ENCODE measurements around the gene CPT1B.
A peak's percentile ranks its signal among the peaks of the same experiment; 100 is the strongest.

CPT1B gene

GRCh38 chr22:50568626-50569025 lies 9.6 kb downstream of the CPT1B start:
- no peak for DNase-seq

- DNase-seq, result no peak
These were observed 10.4 kb downstream of the CPT1B start for GRCh38 chr22:50567721-50568252.

GRCh38 chr22:50564289-50564688 lies 13.9 kb downstream of the CPT1B start:
- DNase-seq, result no peak

GRCh38 chr22:50563413-50564160 lies 14.6 kb downstream of the CPT1B start:
- DNase-seq, result no peak

- peak; percentile 94 for DNase-seq
These were observed 15.5 kb downstream of the CPT1B start, which contains the start of gene SYCE3 for GRCh38 chr22:50562523-50563412. Gene SYCE3, minus strand, starts transcription at chr22:50562919. Its CDS starts 6,514 bp downstream, at chr22:50556405.

GRCh38 chr22:50561401-50562358 lies 16.5 kb downstream of the CPT1B start:
- DNase-seq, result no peak

GRCh38 chr22:50560034-50560433 lies 18.2 kb downstream of the CPT1B start:
- DNase-seq, result no peak

GRCh38 chr22:50556703-50557102 lies 21.5 kb downstream of the CPT1B start:
- DNase-seq, result no peak

- no peak for DNase-seq
These were observed 24.9 kb downstream of the CPT1B start for GRCh38 chr22:50553310-50553709.

GRCh38 chr22:50551160-50551752 lies 27.0 kb downstream of the CPT1B start:
- no peak for DNase-seq

GRCh38 chr22:50550395-50550794 lies 27.8 kb downstream of the CPT1B start:
- DNase-seq, result no peak

- DNase-seq, result no peak
These were observed 29.1 kb downstream of the CPT1B start for GRCh38 chr22:50548921-50549790.

GRCh38 chr22:50548040-50548920 lies 29.9 kb downstream of the CPT1B start:
- DNase-seq, result no peak

- DNase-seq, result no peak
These were observed 30.8 kb downstream of the CPT1B start for GRCh38 chr22:50547263-50547985.

GRCh38 chr22:50546326-50547262 lies 31.6 kb downstream of the CPT1B start:
- no peak for DNase-seq

- peak; percentile 32 for DNase-seq
These were observed 32.5 kb downstream of the CPT1B start, which contains the start of gene KLHDC7B for GRCh38 chr22:50545522-50546325. Gene KLHDC7B, plus strand, starts transcription at chr22:50545899. Its CDS starts 345 bp downstream, at chr22:50546244.

GRCh38 chr22:50544746-50545253 lies 33.4 kb downstream of the CPT1B start:
- DNase-seq, result no peak
